Caco-2 (cell line): ENCODE results near the gene KLK7. TPM values are rescaled to one million over a fixed set of nuclear protein-coding genes. Genes with fewer than 3 reads are reported as not detected.
"Not testable (repeated sequence)": the region's sequence is repeated elsewhere in the genome, so short reads cannot be mapped to it uniquely, and the experiment has no call there.

Experiments used
- BruUV-seq: library from RNA; stranded (reverse); fragments of 400-500 nt; replicated peaks from 2 replicates; lab custom pipeline; 2021; lab: Mats Ljungman, UMichigan
- CTCF ChIA-PET: fragments of 300-600 bp; sonication (Branson Sonifier 250); formaldehyde crosslinking; loops from one replicate; lab custom pipeline; 2022; ENCODE audit warnings: antibody characterized with exemption; lab: Charles Lee
- POLR2A ChIA-PET: fragments of 300-600 bp; sonication (Branson Sonifier 250); formaldehyde crosslinking; loops from one replicate; lab custom pipeline; 2022; ENCODE audit warnings: antibody characterized with exemption; lab: Charles Lee
- DNase-seq, 2 experiments: peaks; one replicate each; pipeline versions ENCODE4 v3.0.0 to v3.0.0-alpha.2; 2020 to 2022
- H3K27me3 ChIP-seq: replicated peaks from 2 replicates; pipeline ENCODE4 v1.6.0; 2011; ENCODE audit warnings: low read length; ENCODE audit not compliant: control insufficient read depth, insufficient read depth
- H3K36me3 ChIP-seq: 2 replicates; pipeline ENCODE4 v1.5.1; 2011; ENCODE audit warnings: low read length; ENCODE audit not compliant: control insufficient read depth, insufficient read depth
- H3K4me1 ChIP-seq: fragments of 250-450 bp; sonication (Bioruptor Pico); 2 replicates; pipeline ENCODE4 v1.5.1; 2020; ENCODE audit warnings: mild to moderate bottlenecking
- H3K4me3 ChIP-seq: 2 replicates; pipeline ENCODE4 v1.5.1; 2011; ENCODE audit warnings: low read depth, mild to moderate bottlenecking, control low read depth, low read length
- H3K9me3 ChIP-seq: fragments of 250-450 bp; sonication (Bioruptor Pico); 2 replicates; pipeline ENCODE4 v1.5.1; 2020; ENCODE audit warnings: mild to moderate bottlenecking, moderate library complexity
- H3K27ac Mint-ChIP-seq: one replicate; pipeline ENCODE4 v1.8.0; 2022; ENCODE audit warnings: mixed read lengths; ENCODE audit not compliant: unreplicated experiment
- H3K27me3 Mint-ChIP-seq: one replicate; pipeline ENCODE4 v1.8.0; 2022; ENCODE audit warnings: mixed read lengths; ENCODE audit not compliant: insufficient read depth, unreplicated experiment
- H3K36me3 Mint-ChIP-seq: one replicate; pipeline ENCODE4 v1.8.0; 2022; ENCODE audit warnings: mild to moderate bottlenecking, mixed read lengths; ENCODE audit not compliant: insufficient read depth, unreplicated experiment
- H3K4me1 Mint-ChIP-seq: one replicate; pipeline ENCODE4 v1.8.0; 2022; ENCODE audit warnings: low read depth, mixed read lengths; ENCODE audit not compliant: unreplicated experiment
- H3K4me3 Mint-ChIP-seq: one replicate; pipeline ENCODE4 v1.8.0; 2022; ENCODE audit warnings: mild to moderate bottlenecking, moderate library complexity, mixed read lengths; ENCODE audit not compliant: unreplicated experiment
- H3K9me3 Mint-ChIP-seq: one replicate; pipeline ENCODE4 v1.8.0; 2022; ENCODE audit warnings: mixed read lengths; ENCODE audit not compliant: unreplicated experiment
- intact Hi-C: fragments of 100-400 bp; cut with micrococcal nuclease; formaldehyde crosslinking; loops from one replicate; pipeline ENCODE4 v1.10.0; 2022; ENCODE audit not compliant: unreplicated experiment
- total RNA-seq: library from RNA; stranded (reverse); gene quantifications from 2 replicates; pipeline ENCODE4 v1.2.3, GENCODE V29; 2022
- TF ChIP-seq, protein P1 (sequence below), 2 experiments: fragments of 200-600 bp in 1 of 2; IDR thresholded peaks; 1 replicate in 1 of 2; 2 replicates in 1 of 2; pipeline versions ENCODE4 v1.5.1 to v1.8.0; 2011 to 2022; ENCODE audit warnings: antibody characterized with exemption in 1 of 2, control low read depth in 1 of 2, inconsistent platforms in 1 of 2, low read depth in 1 of 2, low read length in 1 of 2, mild to moderate bottlenecking in 1 of 2, moderate library complexity in 1 of 2; ENCODE audit not compliant: insufficient read depth in 1 of 2, severe bottlenecking in 1 of 2, unreplicated experiment in 1 of 2

Gene KLK7
- total RNA-seq, 1 experiment from 2014 or later: not detected

DNA sequence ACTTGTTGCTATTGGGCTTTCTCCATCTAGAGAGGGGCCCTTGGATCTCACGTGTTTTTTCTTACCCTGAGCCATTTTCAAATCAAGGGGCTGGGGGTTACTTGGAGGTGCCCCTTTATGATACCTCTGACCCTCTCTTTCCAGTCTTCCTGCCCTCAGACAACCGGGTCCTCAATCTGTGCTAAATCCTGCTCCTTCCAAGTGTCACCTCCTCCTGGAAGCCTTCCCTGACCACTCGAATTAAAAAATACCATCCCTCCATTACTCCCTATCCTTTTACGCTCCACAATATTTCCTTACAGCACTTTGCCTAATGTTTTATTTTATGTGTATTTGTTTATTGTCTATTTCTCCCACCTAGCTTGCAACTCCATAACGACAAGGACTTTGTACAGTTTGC is 14.3 kb upstream of the KLK7 start:
- no peaks in the 10 kb centered on the region for H3K4me1 Mint-ChIP-seq
- H3K36me3 Mint-ChIP-seq: no peaks in the 10 kb centered on the region
- intact Hi-C loops: no loop called here
- peaks cover 9% of the 10 kb centered on the region for H3K9me3 Mint-ChIP-seq
- Histone ChIP-seq H3K4me3 (no peak overlapping the region), H3K9me3 (no peaks in the 10 kb centered on the region; the same call in 1 of the 2 replicates), H3K4me1 (no peaks in the 10 kb centered on the region), H3K36me3 (no peaks in the 10 kb centered on the region), H3K27me3 (no peaks in the 10 kb centered on the region)
- CTCF ChIA-PET: no interaction called here
- no peak overlapping the region for H3K27ac Mint-ChIP-seq
- TF ChIP-seq, protein P1, sequence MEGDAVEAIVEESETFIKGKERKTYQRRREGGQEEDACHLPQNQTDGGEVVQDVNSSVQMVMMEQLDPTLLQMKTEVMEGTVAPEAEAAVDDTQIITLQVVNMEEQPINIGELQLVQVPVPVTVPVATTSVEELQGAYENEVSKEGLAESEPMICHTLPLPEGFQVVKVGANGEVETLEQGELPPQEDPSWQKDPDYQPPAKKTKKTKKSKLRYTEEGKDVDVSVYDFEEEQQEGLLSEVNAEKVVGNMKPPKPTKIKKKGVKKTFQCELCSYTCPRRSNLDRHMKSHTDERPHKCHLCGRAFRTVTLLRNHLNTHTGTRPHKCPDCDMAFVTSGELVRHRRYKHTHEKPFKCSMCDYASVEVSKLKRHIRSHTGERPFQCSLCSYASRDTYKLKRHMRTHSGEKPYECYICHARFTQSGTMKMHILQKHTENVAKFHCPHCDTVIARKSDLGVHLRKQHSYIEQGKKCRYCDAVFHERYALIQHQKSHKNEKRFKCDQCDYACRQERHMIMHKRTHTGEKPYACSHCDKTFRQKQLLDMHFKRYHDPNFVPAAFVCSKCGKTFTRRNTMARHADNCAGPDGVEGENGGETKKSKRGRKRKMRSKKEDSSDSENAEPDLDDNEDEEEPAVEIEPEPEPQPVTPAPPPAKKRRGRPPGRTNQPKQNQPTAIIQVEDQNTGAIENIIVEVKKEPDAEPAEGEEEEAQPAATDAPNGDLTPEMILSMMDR (IDR thresholded peaks at IDR 0.05; ENCODE audit: insufficient read depth in 1 of 2, low read depth in 1 of 2, low read length in 1 of 2, severe bottlenecking in 1 of 2, unreplicated experiment in 1 of 2): no peak
- no TSS peak for BruUV-seq
- H3K27me3 Mint-ChIP-seq: no peaks in the 10 kb centered on the region
- POLR2A ChIA-PET: no interaction called here
- H3K4me3 Mint-ChIP-seq: no peak overlapping the region
- DNase-seq: no peak

GRCh38 chr19:50994129-50994528 is 10.4 kb upstream of the KLK7 start:
- Mint-ChIP-seq H3K4me1 (no peaks in the 10 kb centered on the region), H3K9me3 (peaks cover 9% of the 10 kb centered on the region), H3K27me3 (peaks cover 9% of the 10 kb centered on the region), H3K4me3 (no peak overlapping the region), H3K36me3 (no peaks in the 10 kb centered on the region), H3K27ac (no peak overlapping the region)
- H3K4me1 ChIP-seq: no peaks in the 10 kb centered on the region
- H3K27me3 ChIP-seq: no peaks in the 10 kb centered on the region
- TF ChIP-seq, protein P1 (IDR thresholded peaks at IDR 0.05; ENCODE audit: insufficient read depth in 1 of 2, low read depth in 1 of 2, low read length in 1 of 2, severe bottlenecking in 1 of 2, unreplicated experiment in 1 of 2): no peak
- no peaks in the 10 kb centered on the region for H3K36me3 ChIP-seq
- no peak overlapping the region for H3K4me3 ChIP-seq
- CTCF ChIA-PET: no interaction called here
- intact Hi-C loops: no loop called here
- no TSS peak for BruUV-seq
- H3K9me3 ChIP-seq: no peaks in the 10 kb centered on the region; the same call in 1 of the 2 replicates
- DNase-seq: peak in 1 of 2 experiments; percentile 24
- POLR2A ChIA-PET: no interaction called here

DNA sequence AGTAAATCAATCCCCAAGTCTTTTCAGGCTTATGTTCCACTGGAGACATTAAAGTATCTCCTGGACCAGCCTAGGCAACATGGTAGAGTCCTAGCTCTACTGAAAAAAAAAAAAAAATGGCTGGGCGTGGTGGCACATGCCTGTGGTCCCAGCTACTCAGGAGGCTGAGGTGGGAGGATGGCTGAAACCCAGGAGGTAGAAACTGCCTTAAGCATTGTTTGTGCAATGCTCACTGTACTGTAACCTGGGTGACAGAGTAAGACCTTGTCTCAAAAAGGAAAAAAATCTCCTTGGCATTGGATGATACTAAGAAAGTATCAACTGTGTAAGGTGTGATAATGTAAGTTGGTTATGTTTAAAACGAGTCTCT is 8.9 kb upstream of the KLK7 start:
- intact Hi-C loops: no loop called here
- TF ChIP-seq, protein P1 (IDR thresholded peaks at IDR 0.05; ENCODE audit: insufficient read depth in 1 of 2, low read depth in 1 of 2, low read length in 1 of 2, severe bottlenecking in 1 of 2, unreplicated experiment in 1 of 2): no peak
- Mint-ChIP-seq H3K4me3 (no peak overlapping the region), H3K36me3 (no peaks in the 10 kb centered on the region), H3K4me1 (no peaks in the 10 kb centered on the region), H3K27me3 (peaks cover 16% of the 10 kb centered on the region), H3K9me3 (peaks cover 9% of the 10 kb centered on the region), H3K27ac (no peak overlapping the region)
- ChIA-PET CTCF (no interaction called here), POLR2A (no interaction called here)
- H3K9me3 ChIP-seq: no peaks in the 10 kb centered on the region; the same call in 1 of the 2 replicates
- no TSS peak for BruUV-seq
- no peaks in the 10 kb centered on the region for H3K4me1 ChIP-seq
- H3K27me3 ChIP-seq: no peaks in the 10 kb centered on the region
- DNase-seq: no peak
- no peak overlapping the region for H3K4me3 ChIP-seq
- no peaks in the 10 kb centered on the region for H3K36me3 ChIP-seq

DNA sequence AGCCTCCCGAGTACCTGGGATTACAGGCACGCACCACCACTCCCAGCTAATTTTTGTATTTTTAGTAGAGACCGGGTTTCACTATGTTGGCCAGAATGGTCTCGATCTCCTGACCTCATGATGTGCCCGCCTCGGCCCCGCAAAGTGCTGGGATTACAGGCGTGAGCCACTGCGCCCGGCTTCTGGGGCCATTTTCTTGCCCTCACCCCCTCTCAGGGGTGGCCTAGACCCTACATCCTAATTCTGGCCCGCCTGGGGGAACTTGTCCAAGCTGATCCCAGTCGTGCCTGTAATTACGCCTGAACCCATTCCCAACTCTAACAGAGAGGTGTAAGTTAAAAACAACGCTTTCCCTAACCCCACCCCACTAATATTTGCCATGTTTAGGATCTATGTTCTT is 699 bp upstream of the KLK7 start:
- intact Hi-C loops, H3K27me3 ChIP-seq, H3K36me3 ChIP-seq, H3K4me3 ChIP-seq, POLR2A ChIA-PET, H3K27ac Mint-ChIP-seq, BruUV-seq, H3K36me3 Mint-ChIP-seq, H3K9me3 ChIP-seq, CTCF ChIA-PET, H3K4me1 ChIP-seq, H3K9me3 Mint-ChIP-seq, H3K4me3 Mint-ChIP-seq, H3K4me1 Mint-ChIP-seq, DNase-seq: not testable (repeated sequence)
- H3K27me3 Mint-ChIP-seq: peaks cover 19% of the 10 kb centered on the region
